Breast epithelium (tissue), 3 donors: ENCODE results near the gene NFIB.

ENCODE experiments used
- CTCF ChIP-seq, 3 donors: fragments of 450-650 bp; IDR thresholded peaks; one replicate each; pipeline ENCODE4 v1.5.1; 2016 to 2017; ENCODE audit warnings: antibody characterized with exemption in 3 of 3, mild to moderate bottlenecking in 3 of 3, moderate library complexity in 3 of 3
- POLR2A ChIP-seq: fragments of 450-650 bp; IDR thresholded peaks from one replicate; pipeline ENCODE4 v1.6.1; 2016; ENCODE audit warnings: antibody characterized with exemption, mild to moderate bottlenecking, moderate library complexity
- POLR2AphosphoS5 ChIP-seq, 3 donors: sonication (generic); formaldehyde crosslinking; IDR thresholded peaks; one replicate each; pipeline ENCODE4 v1.6.1; 2017; ENCODE audit warnings: antibody characterized with exemption in 3 of 3

DNA sequence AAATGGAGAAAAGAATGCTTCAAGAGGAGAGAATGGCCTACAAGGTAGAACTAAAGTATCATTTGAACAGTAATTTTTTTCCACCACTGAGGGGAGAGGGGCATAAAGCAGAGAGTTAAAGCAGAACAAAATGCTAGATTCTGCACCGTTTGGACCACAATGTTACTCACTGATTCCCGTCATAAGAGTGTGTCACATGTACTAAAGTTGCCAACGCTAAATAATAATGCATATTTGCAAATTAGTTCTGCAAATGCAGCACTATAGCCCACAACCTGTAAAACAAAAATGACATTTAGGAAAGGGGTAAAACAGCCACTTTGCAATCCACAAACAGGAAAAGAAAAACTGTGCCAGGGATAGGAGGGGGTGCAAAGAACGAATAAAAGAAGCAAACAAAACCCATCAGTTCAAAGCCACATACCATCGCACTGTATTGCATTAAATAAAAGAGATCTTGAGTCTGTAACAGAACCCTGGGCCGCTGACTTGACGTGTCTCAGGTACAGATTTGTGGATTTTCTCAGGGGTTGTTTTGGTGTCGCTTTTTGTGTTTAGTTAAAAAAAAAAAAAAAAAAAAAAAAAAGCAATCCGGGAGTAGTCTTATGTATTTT, 7.7 kb upstream of the NFIB start:
- TF ChIP-seq CTCF (IDR thresholded peaks at IDR 0.05) = no peak
- no peak for TF ChIP-seq POLR2AphosphoS5 (IDR thresholded peaks at IDR 0.05)
- TF ChIP-seq POLR2A = no peak
